Right ventricle myocardium inferior (tissue), 1 donor: ENCODE data around the gene PGP. TPM values are rescaled to one million over a fixed set of nuclear protein-coding genes. Genes with fewer than 3 reads are reported as not detected.
A peak's percentile ranks its signal among the peaks of the same experiment; 100 is the strongest.
"Not testable (repeated sequence)": the region's sequence is repeated elsewhere in the genome, so short reads cannot be mapped to it uniquely, and the experiment has no call there.

ENCODE experiments used
- ATAC-seq: fragments of 200-7000 bp; cut with Tn5 transposase; one replicate; pipeline ENCODE4 v1.9.1; 2020; ENCODE audit warnings: mild to moderate bottlenecking, moderate library complexity
- DNase-seq: peaks from one replicate; pipeline ENCODE4 v3.0.0; 2021; ENCODE audit errors: missing footprints
- intact Hi-C: fragments of 100-400 bp; cut with DNase I; formaldehyde crosslinking; loops from one replicate; pipeline ENCODE4 v1.11.0; 2022
- total RNA-seq: library from RNA; stranded (reverse); fragmentation: NEBNext Ultra II Directional; extraction: Animal tissue kit (Norgen Biotek cat#: 25700); gene quantifications from one replicate; pipeline ENCODE4 v1.2.1, GENCODE V29; 2021
- donor health status: DM: no; HTN: yes; CAD: no; lungs with severe emphysema.

PGP gene
- total RNA-seq, 1 donor from 2014 or later, result 35.1 TPM

DNA sequence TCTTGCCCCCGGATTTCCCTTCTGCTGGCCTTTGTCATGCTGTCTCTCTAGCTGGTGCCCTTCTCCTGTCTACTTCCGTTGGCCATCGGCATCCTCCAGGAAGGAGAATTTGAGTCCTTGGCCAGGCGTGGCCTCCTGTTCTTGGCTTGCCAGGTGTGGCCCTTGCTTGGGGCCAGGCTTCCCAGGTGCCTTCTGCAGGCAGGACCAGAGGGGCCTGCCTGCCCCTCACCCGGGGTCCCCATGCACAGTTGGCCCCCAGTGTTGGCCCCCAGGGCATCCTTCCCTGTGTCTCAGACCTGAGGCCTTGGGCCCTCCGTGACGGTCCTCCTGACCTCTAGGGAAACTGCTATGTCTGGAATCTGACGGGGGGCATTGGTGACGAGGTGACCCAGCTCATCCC lies 6.8 kb downstream of the PGP start:
- intact Hi-C loops, result loop anchor here (5.0 kb wide), 3 partner anchors 44 to 304 kb away; partner anchors contain the start of genes ATP6V0C, ECI1 and TRAF7
- ATAC-seq (no peak), DNase-seq (no peak)

DNA sequence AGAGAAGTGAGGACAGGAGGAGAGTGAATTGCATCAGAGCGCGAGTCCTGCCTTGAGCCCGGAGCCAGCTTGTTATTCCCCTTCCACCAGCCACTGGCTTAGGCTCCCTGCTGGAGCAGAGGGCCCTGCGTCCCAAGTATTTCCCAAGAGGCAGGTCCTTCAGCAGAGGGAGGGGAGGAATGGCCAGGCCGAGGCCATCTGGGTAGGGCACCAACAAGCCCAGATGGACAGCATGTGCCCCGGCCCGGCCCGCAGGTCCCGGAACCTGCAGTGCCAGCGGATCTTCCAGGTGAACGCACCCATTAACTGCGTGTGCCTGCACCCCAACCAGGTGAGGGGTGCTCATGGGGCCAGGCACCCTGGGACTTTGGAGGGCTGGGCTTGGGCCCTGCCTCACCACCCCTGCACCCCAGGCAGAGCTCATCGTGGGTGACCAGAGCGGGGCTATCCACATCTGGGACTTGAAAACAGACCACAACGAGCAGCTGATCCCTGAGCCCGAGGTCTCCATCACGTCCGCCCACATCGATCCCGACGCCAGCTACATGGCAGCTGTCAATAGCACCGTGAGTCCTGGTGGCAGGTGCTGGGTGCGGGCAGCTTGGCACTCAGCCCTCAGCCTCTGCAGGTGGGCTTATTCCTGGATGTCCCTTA lies 7.7 kb downstream of the PGP start:
- ATAC-seq (no peak), DNase-seq (no peak)
- intact Hi-C loops, result loop anchor here (5.0 kb wide), 3 partner anchors 45 to 305 kb away; partner anchors contain the start of genes ATP6V0C, ECI1 and TRAF7

DNA sequence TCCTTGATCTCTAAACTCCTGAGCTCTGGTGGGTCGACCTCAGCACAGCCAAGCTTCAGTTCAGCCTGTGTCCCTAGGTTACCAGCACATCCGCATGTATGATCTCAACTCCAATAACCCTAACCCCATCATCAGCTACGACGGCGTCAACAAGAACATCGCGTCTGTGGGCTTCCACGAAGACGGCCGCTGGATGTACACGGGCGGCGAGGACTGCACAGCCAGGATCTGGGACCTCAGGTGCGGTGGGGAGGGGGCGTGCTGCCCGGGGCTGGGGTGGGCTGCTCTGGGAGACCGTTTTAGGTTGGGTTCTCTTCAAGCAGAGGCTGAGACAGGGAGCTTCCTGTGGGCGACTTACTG lies 8.2 kb downstream of the PGP start:
- no peak for DNase-seq
- no peak for ATAC-seq
- intact Hi-C loops, result loop anchor here (5.0 kb wide), 3 partner anchors 46 to 306 kb away; partner anchors contain the start of genes ATP6V0C, ECI1 and TRAF7

DNA sequence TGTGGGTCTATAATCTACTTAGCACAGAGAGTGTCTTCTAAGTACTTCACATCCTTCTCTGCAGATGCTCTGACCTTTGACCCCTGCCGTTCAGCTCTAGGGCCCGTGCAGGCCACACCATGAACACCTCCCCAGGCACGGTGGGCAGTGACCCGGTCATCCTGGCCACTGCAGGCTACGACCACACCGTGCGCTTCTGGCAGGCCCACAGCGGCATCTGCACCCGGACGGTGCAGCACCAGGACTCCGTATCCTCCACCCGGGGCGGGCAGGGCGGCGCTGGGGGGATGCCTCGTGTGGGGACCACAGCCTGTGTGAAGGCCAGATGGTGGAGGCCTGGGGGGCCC lies 8.7 kb downstream of the PGP start:
- DNase-seq, result peak; percentile 78
- no peak for ATAC-seq
- intact Hi-C loops, result loop anchor here (5.0 kb wide), 3 partner anchors 46 to 306 kb away; partner anchors contain the start of genes ATP6V0C, ECI1 and TRAF7

DNA sequence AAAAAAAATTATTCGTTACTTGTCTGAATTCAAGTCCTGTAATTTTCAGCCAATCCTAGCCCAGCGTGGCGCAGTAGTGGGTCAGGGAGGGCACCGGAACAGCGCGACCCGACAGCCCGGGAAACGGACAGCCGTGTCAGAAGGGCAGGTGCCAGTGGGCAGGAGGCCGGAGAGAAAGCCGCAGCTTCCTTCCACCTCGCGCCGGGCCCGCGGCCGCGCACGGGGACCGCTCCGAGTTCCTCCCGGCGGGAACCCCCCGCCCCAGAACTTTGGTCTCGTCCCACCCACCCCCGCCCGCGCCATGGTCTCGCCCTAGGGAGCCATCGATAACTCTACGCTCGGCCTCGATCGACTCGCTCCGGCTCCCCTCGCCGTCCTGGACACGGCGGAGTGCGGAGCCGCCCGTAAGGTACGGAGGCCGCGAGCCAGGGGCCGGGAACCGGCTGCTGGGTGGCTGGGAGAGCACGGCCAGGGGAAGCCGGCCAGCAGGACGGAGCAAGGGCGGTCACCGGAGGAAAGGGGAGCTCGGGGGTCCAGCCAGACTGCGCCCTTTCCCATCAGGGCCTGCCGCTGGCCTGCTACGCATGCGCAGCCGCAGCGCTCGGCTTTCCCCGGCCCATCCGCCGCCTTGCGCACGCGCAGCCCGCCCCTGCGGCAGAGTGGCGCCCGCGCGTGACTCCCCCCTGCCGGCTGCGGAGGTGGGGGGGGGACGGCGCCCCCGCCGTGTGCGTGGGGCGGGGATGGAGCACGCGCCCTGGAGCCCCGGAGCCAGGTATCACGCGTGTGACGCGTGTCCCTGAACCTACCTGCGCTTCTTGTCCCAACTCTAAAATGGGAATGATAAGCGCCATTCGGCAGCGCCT lies 9.3 kb downstream of the PGP start, which contains the start of gene MLST8:
Gene MLST8 (plus strand): TSS at position 351 of the 863 bp plus-strand sequence. CDS start 632 bp downstream, outside the sequence.
- peak; percentile 89 for ATAC-seq
- DNase-seq, result peak; percentile 93
- intact Hi-C loops, result loop anchor here (5.0 kb wide), 3 partner anchors 47 to 307 kb away; partner anchors contain the start of genes ATP6V0C, ECI1 and TRAF7

DNA sequence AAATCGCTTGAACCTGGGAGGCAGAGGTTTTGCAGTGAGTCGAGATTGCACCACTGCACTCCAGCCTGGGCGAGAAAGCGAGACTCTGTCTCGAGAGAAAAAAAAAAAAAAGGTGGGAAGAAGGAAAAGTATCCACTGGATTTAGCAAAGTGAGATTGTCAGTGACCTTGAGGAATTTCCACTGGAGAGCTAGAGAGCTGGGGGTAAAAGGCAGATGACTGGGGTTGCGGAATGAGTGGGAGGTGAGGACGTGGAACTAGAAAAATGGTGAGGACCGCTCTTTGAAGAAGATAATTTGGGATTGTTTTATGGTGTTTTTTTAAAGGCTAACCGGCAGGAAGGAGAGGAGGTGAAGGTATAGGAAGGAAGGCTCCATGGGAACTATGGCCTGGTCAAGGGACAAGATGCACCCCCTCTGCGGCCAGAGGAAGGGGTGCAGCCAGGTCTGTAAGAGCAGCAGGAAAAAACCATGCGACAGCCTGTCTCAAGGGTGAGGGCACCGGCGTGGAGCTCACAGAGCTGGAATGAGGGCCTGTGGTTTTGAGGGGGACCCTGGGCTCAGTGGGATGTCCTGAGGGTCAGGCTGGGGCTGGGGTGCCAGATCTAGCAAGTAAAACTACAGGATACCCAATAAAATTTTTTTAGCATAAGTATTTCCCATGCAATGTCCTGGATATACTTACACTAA lies 10.1 kb downstream of the PGP start:
- DNase-seq, result no peak
- ATAC-seq, result no peak
- intact Hi-C loops, result loop anchor here (5.0 kb wide), 3 partner anchors 47 to 308 kb away; partner anchors contain the start of genes ATP6V0C, ECI1 and TRAF7

DNA sequence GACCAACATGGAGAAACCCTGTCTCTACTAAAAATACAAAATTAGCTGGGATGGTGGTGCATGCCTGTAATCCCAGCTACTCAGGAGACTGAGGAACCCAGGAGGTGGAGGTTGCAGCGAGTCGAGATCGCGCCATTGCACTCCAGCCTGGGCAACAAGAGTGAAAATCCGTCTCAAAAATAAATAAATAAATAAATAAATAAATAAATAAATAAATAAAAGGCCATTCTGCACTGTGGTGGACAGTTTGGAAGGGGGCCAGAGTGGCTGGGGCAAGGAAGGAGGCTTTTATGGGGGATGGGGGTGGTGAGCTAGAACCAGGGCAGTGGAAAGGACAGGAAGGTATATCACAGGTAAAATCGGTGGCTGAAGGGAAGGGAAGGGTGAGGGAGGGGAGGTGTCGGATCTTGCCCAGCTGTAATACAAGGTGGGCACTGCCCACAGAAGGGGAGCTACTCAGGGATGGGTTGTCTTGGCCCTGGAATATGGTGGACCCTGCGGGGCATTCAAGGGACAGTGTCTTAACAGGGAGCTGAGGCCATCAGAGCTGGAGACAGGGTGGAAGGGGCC lies 11.4 kb downstream of the PGP start:
- intact Hi-C loops, DNase-seq, ATAC-seq: not testable (repeated sequence)

DNA sequence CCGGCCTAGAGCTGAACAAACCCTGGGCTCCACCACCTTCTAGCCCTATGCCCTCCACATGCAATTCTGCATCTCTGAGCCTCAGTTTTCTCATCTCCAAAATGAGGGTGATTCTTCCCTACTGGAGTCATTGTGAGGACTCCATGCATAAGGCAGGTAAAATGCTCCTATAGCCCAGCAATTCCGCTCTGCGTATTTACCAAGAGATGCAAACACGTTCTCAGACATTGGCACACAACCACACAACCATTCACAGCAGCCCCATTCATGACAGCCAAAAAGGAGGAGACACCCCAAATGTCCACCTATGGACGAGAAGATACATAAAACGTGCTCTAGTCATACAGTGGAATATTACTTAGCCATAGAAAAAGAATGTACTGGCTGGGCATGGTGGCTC lies 14.3 kb downstream of the PGP start:
- no peak for ATAC-seq
- no peak for DNase-seq
- intact Hi-C loops, result no loop called here

DNA sequence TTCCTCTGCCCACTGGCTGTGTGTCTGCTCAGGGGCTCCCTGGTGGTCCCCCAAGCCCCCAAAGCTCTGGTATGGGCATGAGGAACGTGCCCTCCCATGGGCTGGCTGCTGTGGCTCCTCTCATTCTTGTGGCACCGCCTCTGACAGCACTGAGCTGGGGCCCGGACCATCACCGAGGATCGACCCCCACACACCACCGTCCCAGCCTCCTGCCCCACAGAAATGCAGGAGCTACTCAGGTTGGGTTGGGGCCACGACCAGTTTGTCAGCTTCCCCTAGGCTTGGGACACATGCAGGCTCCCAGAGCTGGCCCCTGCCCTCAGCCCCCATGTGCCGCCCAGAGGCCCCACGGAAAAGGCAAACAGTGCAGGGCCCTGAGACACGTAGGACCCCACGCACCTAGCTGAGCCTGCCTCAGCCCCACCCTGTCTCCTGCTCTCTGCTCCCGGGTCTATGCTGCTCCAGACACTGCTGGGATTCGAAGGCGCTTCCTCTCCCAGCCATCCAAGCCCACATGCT lies 15.0 kb downstream of the PGP start:
- intact Hi-C loops, result no loop called here
- DNase-seq (no peak), ATAC-seq (no peak)

DNA sequence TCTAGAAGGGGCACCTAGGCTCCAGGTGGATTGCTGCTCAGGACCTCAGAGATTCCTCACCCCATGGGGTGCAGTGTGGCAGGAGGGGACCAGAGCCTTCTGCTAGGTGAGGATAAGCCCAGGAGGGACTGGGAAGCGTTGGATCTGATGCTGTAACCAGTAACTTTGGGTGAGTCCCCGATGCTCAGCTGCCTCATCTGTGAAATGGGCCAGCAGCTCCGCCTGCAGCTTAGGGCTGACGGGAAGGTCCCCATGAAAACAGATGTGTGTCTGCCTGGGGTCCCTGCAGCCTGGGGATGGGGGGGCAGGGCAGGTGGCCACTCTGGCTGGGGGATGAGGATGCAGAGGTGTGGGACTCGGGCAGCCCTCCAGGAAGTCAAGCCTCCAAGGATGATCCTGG lies 15.5 kb downstream of the PGP start:
- no peak for ATAC-seq
- intact Hi-C loops, result no loop called here
- no peak for DNase-seq

DNA sequence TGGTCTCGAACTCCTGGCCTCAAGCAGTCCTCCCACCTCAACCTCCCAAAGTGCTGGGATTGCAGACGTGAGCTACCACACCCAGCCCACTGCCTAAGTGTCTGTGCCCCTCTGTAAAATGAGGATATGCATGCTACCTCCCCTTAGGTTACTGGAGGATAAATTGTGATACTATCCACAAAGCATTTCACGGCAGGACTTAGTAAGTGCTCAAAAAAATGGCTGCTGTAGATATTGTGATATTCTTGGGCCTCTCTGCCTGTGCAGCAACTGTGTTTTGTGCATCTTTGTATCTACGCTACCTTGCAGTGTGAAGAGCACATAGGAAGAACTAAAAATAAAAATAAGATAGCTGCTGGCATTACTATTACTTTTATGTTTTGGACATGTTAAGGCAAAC lies 16.4 kb downstream of the PGP start:
- ATAC-seq, result no peak
- intact Hi-C loops, result no loop called here
- no peak for DNase-seq

DNA sequence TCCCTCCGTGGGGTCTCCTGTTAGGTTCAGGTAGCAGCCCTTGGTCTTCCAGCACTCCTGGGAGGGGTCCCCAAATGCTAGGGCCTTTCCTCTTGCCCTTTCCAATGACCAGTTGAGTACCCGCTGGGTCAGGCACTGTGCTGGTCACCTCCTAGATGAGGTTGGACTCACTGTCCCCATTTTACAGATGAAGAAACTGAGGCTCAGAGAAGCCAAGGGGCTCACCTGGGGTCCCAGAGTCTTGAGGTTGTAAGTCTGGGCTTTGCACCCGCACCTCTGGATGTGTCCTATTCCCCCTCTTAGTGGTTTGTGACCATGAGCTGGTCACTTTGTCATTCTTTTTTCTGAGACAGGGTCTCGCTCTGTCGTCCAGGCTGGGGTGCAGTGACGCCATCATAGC lies 16.9 kb downstream of the PGP start:
- intact Hi-C loops, result no loop called here
- no peak for ATAC-seq
- no peak for DNase-seq

DNA sequence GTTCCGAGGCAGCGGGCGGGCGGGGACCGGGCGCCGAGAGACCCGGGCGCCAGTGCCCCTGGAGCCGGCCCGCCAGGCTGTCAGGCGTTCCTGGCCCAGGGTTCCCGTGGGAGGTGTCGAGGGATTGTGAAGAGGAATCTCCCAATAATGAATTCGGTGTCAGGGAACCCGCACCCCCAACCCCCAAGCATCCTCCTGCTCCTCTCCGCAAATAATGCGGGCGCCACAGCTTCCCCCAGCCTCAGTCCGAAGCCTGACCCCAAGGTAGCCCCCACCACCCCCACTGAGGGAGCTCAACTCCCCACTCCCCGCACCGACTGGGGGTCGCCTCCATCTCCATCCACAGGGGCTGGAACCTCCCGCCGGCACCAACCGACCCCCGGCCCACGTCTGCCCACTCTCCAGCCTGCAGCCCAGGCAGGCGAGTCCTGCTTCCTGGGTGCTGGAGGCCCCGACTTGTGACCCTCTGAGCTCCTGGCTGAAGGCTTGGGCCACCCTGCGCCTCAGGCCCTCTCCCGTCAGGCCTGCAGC lies 17.6 kb downstream of the PGP start:
- intact Hi-C loops, result no loop called here
- ATAC-seq, result no peak
- no peak for DNase-seq

DNA sequence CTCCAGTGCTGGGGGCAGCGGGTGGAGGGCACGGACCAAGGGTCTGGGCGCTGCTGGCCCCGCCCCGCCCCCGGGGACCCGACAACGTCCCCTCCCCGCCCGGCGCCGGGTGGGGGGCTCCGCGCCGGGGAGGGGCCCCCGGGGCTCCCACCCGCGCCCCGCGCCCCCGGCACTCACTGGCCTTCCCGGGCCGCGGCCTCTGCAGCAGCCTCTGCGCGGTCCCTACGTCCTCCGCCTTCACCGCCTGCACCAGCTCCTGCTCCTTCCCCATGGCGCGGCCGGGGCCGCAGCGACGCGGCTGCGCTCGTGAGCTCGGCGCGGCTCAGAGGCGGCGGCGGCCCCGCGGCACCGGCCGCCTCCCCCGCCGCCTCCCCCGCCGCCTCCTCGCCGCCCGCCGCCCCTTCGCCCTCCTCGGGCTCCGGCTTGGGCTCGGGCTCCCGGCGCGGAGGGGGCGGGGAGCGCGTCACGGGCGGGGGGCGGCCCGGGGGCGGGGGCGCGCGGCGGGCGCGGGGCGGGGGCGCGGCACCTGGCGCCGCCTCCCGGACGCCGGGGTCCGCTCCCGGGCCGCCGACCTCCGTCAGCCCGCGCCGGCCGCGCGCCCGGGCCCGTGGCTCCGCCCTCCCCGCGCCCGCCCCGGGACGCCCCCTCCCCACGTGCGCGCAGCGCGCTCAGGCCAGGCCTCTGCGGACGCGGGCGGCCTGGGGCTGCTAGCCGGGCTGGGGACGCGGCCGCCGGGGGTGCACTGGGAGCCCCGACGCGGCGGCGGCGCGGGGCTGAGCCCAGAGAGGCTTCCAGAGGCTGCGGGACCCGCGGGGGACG lies 18.3 kb downstream of the PGP start, which contains the start of gene CASKIN1:
Gene CASKIN1 (minus strand): TSS at position 444 of the 819 bp plus-strand sequence. CDS start 173 bp downstream, at position 271.
- no peak for DNase-seq
- intact Hi-C loops, result no loop called here
- no peak for ATAC-seq

DNA sequence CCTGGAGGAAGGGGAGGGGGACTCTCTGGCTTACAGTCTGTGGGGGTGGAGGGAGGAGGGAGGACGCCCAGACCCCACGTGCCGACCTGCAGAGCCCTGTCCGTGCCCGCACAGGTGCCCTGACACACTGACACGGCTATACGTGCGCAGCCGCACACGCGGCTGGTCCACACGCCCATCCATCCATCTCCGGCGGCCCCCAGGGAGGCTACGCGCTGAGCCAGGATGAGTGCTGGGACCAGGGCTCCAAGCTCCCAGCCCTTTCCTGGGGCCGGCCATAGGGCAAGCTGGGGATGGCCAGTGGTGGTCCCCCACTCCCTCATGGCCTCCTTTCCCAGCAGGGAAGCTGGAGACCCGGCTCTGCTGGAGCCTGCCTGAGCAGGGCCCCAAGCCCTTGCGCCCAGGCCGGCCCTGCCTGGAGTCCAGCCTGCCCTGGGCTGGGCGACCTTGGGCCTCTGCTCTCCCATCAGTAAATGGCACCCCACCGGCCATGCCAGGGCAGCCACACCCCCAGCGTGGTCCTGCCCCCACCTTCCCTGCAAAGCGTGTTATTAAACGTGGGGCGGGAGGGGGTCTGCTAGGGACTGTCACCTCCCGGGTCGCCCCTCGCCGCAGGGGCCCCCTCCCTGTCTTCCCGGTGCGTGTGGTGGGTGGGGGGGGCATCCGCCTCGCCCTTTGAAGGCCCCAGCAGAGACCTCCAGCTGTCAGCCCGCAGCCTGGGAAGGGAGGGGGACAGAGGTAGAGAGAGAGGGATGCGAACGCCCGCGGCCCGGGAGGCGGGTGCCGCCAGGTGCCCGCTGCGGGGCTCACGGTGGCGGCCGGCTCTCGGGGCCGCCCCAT lies 19.1 kb downstream of the PGP start:
- no peak for ATAC-seq
- no peak for DNase-seq
- intact Hi-C loops, result no loop called here

DNA sequence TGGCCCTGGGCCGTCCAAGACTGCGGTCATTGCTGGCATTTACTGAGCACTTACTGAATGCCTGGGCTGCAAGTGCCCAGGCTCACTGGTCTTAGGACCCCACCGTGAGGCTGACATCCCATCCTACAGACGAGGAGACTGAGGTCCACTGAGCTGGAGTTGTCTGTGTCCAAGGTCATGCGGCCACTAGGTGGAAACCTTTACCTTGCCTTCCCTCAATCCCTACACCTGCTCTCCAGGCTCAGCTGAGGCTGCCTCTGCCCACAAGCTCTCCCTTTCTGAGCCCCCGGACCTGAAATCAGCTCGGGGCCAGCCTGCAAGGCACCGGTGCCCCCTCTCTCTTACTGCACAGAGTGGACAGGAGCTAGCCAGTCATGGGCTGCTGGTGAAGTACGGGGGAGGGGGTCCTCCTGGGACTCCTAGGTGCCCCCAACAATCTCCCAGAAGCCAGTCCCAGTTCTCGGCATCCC lies 19.8 kb downstream of the PGP start:
- DNase-seq, result no peak
- intact Hi-C loops, result no loop called here
- ATAC-seq, result peak; percentile 23
